ENCODE measurements around the gene SLC17A5.

Gene SLC17A5

GRCh38 chr6:73548458-73549446, 105.0 kb downstream of the SLC17A5 start:
- H3K4me3 ChIP-seq (ENCODE audit: low read depth, low read length) = no peak overlapping the region
- DNase-seq (ENCODE audit: low read depth, low spot score) = no peak
- TF ChIP-seq CTCF (IDR thresholded peaks at IDR 0.05; ENCODE audit: low read depth, low read length) = no peak
- in situ Hi-C loops (cut with HindIII; ENCODE audit: low sequenced_read_pairs) = no loop called here

- no peak for DNase-seq (ENCODE audit: low read depth, low spot score)
- in situ Hi-C loops (cut with HindIII; ENCODE audit: low sequenced_read_pairs) = no loop called here
- no peak for TF ChIP-seq CTCF (IDR thresholded peaks at IDR 0.05; ENCODE audit: low read depth, low read length)
- no peak overlapping the region for H3K4me3 ChIP-seq (ENCODE audit: low read depth, low read length)
Measured at GRCh38 chr6:73547036-73547435, 106.8 kb downstream of the SLC17A5 start.
